ENCODE data around the gene CYREN.
"Not testable (repeated sequence)": the region's sequence is repeated elsewhere in the genome, so short reads cannot be mapped to it uniquely, and the experiment has no call there.

Gene CYREN, protein sequence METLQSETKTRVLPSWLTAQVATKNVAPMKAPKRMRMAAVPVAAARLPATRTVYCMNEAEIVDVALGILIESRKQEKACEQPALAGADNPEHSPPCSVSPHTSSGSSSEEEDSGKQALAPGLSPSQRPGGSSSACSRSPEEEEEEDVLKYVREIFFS

GRCh38 chr7:135170274-135170997 lies at the start of gene CYREN:
TSS of gene CYREN (minus strand) at chr7:135170707. CDS start at chr7:135168922, 1,785 bp downstream.
- peak; percentile 91 to 92 for DNase-seq

GRCh38 chr7:135217645-135218509 lies 47.4 kb upstream of the CYREN start:
- DNase-seq, result no peak

DNA sequence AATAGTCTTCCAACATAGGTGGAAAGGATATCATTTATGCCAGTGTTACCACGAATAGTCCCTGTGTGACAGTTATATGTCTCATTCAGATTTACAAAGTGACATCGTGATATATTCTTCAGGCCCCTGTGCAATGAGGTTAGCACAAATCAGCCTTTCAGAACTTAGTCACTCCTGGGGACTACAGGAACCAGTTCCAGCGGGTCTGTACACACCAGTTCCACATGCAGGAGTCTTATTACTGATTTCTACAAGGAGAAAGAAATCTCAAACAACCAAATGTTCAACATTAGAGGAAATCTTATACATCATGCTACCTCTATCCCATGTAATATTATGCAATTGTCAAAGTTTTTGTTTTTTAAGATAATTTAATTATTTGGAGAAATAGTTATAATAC lies 45.2 kb upstream of the CYREN start:
- no peak for DNase-seq

DNA sequence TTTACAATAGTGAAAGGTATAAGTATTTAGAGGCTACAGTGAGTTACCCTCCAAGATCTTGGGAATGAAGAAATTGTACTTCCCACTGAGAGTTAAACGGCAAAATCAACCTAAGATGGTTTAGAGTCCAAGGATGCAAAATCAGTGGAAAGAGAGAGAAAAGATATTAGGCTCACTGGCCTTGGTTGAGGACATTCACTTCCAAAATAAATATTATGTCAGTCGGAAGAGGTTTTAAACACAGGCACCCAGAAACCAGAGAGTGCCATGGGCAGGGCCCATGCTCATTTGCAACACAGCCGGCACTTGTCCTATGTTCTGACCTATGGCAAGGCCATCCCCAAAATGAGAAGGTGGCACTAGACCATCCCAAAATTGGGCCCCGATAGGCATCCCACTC lies 44.7 kb upstream of the CYREN start:
- DNase-seq, result no peak

- no peak for DNase-seq
These were observed 43.3 kb upstream of the CYREN start for GRCh38 chr7:135213831-135214230.

GRCh38 chr7:135211946-135212685 lies 41.6 kb upstream of the CYREN start:
- not testable (repeated sequence) for DNase-seq

DNA sequence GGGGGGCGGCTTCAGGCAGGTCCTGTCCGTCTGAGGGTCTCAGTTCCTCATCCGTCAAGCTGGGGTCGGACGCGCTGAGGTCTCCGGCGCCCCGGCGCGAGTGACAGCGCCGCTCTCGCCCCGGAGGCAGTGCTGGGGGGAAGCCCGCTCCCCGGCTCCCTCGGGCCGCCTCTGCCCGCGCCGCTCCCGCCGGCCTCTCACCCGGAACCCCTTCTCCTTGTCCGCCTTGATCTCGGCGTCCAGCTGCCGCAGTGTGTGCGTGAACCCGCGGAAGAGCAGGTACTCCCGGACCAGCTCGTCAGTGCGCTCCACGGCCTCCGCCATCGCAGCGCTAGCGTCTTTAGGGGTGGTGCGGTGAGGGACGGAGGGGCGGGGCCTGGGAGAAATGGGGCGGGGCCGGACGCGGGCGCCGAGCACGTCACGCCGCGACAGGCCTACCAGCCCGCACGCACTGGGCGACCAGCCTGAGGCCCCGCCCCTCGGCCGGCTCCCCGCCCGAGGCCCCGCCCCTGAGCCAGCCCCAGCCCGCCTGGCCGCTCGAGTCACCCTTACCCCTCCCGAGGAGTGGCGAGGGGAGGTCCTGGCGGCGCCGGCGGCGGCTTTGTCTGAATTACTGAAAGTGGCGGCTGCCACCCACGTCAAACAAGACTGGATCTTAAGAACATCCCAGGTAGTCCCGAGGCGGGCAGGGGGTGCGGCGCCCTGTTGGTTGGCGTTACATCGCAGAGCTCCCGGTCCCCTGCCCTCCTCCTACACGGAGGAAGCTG lies 40.9 kb upstream of the CYREN start, which contains the start of gene WDR91:
Gene WDR91 (minus strand): TSS at position 348 of the 767 bp plus-strand sequence. CDS start 24 bp downstream, at position 324.
- peak; percentile 97 for DNase-seq

DNA sequence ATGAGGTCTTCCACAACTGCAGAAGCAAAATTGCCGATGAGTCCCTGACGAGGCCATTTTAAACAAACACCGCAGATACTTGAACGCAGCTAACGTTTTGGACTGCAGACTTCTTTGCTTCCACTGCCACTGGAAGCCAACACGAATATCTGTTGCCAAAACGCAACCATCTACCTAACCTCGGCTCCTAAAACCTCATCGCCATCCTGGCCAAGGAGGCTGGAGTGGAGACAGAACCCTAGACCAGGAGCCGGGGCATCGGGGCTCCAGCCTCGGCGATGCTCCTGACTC lies 40.3 kb upstream of the CYREN start:
- DNase-seq, result no peak

DNA sequence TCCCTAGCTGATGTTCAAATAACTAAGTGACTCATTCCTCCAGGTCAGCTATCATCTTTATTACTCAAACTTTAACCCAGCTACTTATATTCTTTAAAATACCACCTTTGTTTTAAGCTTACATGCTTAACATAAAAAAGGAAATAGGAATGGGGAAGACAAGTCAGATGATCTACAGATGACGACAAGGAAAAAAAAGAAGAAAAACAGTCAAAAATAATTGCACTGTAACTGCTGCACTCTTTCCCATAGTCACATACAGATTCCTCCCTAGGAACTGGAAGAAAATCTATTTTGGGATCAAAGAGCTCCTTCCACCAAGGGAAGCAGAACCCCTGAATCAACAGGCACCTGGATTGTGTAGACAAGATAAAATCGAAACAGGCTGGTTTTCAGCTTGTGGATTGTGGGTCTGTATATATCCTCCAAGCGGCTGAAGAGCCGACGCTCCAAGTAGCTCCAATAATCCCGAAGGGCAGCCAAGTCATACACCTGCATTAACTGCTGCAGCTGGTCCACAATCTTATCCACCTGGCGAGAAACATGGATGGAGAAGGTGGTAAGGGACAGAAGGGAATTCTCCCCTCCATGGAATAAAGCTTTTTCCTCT lies 38.8 kb upstream of the CYREN start:
- no peak for DNase-seq

DNA sequence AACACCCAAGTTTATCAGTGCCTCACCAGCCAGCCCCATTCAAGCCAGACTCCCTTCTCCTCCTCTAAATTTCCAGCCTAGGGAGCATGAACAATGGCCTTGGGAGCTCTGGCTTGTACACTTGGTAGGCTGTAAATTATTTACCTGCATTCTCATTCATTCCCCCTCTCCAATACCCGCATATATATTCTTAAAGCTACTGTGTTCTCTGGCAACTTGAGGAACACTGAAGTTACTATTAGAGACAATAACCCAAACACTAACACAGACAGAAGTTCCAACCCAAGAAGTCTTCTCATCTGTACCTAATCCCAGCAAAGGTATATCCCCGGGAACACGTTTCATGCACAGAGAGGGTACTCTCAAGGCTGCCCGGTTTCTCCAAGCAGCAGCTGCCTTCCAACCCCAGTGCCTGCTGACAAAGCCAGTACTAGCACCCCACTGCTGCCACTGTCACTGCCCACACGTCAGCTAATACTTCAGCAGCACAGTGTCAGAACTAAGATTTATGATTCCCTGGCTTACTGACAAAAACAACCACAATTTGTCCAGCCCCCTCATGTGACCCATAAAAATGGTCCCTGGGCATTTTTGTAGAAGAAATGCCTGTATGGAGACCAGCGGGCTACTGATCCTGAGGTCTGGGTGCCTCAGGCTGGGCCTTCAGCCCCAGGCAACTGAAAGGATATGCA lies 37.7 kb upstream of the CYREN start:
- no peak for DNase-seq

DNA sequence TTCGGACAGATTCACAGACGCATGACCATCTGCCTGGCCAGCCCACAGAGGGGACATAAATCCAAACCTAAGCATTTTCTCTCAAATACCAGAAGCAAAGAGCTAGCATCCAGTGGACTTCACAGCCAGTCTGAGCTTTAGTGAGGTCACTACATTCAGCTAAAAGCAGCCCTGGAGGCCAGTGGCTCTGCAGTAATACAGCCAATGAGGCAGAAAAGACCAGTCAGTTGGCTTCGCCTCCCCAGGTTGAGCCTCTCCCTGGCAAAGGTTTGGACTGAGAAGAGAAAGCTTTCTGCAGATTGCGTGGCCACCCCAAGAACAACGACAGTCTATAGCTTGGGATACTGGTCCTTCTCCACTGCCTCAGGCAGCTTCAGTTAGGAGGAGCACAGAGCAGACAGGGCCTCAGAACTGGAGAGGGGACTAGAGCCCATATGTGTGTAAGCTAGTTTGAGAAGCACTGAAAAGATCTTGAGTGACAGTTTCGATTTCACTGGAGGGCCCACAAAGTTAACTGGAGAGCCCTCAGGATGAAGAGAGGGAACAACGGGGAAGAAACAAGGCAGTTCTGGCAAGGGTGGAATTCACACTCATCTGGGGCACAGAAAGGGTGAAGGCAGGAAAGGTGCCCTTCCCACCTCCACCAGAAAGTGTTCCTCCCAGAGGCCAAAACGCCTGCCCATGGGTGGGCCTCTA lies 37.0 kb upstream of the CYREN start:
- DNase-seq, result no peak

GRCh38 chr7:135206941-135207391 lies 36.5 kb upstream of the CYREN start:
- DNase-seq, result no peak

DNA sequence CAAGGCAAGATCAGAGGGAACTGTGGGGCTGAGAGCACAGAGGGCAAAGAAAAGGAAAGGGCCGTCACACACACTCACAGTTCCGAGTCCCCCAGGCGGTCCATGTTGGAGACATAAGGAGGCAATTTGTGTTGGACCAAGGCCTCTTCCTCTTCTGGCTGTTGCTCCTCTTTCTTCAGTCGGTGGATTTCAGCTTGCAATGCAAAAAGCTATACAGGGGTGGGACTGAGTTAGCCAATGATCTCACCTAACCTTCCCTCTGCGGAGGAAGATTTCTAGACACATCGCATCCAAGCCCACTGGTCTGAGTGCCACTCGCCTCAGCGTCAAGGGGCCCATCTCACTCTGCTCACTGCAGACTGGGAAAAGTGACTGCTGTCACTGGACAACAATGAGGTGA lies 35.3 kb upstream of the CYREN start:
- DNase-seq, result no peak

- no peak for DNase-seq
These were observed 34.4 kb upstream of the CYREN start for GRCh38 chr7:135204876-135205275.

DNA sequence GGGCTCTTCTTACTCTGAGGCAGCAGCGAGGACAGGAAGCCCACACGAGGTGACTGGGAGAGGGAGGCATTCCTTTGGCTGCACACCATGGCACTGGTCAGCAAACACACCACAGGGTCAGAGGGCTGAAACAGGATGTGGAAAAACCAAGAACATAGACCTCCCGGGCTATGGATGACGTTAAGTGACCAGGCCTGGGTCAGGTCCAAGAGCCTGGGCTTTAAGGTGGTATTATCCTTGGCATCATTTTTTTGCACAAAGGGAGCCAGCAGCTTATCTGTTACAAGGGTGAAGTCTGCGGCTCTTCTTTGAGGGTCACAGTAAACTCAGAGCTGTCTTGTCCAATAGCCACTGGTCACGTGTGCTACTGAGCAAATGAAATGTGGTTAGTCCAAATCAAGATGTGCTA lies 33.8 kb upstream of the CYREN start:
- no peak for DNase-seq

DNA sequence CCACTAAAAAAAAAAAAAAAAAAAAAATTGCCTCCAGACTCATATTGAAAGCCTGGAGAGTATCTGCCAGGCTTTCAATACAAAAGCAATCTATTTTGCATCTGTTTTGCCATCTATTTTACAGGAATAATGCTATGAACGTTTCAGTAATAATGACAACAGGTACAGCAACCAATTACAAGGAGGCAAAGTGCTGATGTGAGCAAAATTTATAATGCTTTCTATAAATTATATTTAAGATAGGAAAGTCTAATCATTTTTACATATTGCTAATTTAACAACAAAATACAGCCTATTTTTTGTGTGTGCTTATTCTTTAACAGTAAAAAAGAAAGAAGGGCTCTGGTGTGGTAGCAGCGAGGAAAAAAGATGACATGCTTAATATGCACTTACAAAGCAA lies 30.8 kb upstream of the CYREN start:
- DNase-seq, result no peak

- DNase-seq, result no peak
These were observed 30.4 kb upstream of the CYREN start for GRCh38 chr7:135200821-135201331.

DNA sequence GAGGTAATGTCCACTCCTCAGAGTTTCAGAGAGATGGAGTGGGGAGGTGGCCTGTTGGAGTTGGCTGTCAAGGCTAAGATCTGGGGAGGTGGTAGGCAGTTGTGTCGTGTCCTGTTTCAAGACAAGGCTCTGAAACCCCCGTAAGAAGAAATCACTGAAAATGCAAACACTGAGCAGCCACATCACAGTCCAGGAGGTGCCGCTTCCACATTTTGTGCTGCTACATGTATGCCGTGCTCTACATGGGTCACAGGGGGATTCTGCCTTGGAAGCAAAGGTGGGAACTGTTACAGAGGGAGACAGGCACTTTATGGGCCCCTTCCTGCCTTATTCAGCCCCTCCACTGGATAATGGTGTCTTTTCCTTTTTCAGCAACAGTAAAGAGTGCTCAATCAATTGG lies 28.9 kb upstream of the CYREN start:
- no peak for DNase-seq

- DNase-seq, result no peak
These were observed 27.6 kb upstream of the CYREN start for GRCh38 chr7:135197906-135198655.

- DNase-seq, result no peak
These were observed 26.8 kb upstream of the CYREN start for GRCh38 chr7:135197343-135197742.

All from CD4-positive, alpha-beta T cell treated with Interleukin-1 beta for 1 hour (primary cell).